LoVo (cell line): ENCODE measurements around the gene CASP5.

Experiments
- DNase-seq: peaks from one replicate; pipeline ENCODE4 v3.0.0-alpha.2; 2016; ENCODE audit warnings: low spot score

Gene CASP5

DNA sequence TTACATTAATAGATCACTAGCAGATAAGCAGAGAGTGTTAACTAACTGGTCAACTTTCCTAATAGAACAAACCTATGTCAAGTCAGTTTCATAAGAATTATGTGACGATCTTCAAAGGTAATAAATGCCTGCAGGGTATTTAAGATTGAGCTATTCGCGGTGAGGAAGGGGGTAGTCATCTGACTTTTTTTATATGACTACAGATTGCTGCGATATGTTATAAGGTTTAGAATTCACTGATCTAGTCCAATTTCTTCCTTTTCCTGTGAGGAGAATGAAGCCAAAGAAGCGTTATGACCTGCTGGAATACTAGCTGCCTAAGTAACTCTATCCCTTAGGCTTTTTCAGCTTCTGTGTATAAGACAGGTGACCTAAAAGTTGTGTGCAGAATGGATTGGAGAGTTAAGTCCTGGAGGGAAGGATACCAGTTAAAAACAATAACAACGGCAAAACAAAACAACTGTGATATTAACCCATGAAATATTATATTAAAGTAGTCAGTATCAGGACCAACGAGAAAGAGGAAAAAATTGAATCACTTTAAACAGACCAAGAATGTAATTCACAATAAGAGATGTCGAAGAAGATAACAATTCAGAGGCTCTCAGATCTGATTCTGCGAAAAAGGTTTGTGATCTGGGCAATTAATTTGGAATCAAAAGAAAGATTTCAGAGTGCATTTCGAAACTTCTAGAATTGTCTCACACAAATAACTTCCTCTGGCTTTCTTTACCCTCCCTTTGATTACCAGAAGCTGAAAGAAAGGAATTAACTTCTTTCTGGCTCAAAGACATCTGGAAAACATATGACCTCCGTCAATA, 55.2 kb downstream of the CASP5 start:
- peak; percentile 40 for DNase-seq

GRCh38 chr11:104965735-104966134, 57.2 kb downstream of the CASP5 start:
- no peak for DNase-seq

GRCh38 chr11:104964247-104964646, 58.7 kb downstream of the CASP5 start:
- DNase-seq, result no peak

GRCh38 chr11:104962852-104963251, 60.1 kb downstream of the CASP5 start:
- DNase-seq, result no peak

GRCh38 chr11:104957280-104957679, 65.7 kb downstream of the CASP5 start:
- no peak for DNase-seq

- DNase-seq, result peak; percentile 15
Observed at GRCh38 chr11:104956528-104956927, 66.4 kb downstream of the CASP5 start.

DNA sequence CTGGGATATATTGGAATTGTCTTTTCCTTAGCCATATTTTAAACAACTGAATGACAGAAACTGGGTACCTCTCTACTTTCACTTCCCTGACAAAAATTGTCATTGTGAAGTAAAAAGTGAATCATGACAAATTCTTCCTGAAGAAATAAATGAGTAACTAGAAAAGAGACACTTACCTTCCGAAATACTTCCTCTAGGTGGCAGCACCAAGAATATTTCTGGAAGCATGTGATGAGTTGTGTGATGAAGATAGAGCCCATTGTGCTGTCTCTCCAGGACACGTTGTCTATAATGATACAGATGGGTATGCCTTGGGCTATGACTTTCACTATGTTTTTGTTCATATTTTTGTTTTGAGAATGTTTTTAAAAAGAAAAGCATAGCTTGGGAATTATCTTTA, 76.1 kb downstream of the CASP5 start:
- peak; percentile 34 for DNase-seq
